IMR-90 (cell line): ENCODE measurements around the gene PANX1. TPM values are rescaled to one million over a fixed set of nuclear protein-coding genes. Genes with fewer than 3 reads are reported as not detected.

Source experiments
- ATAC-seq: fragments of 200-7000 bp; cut with Tn5 transposase; 2 replicates; pipeline ENCODE4 v1.9.1; 2020; ENCODE audit warnings: low read depth, mild to moderate bottlenecking, moderate library complexity
- Bru-seq: library from RNA; stranded (reverse); fragments of 400-500 nt; gene quantifications from one replicate; lab custom pipeline; 2021; lab: Mats Ljungman, UMichigan
- BruChase-seq, 2 experiments: library from RNA; stranded (reverse); fragments of 400-500 nt; gene quantifications; one replicate each; lab custom pipeline; 2021; lab: Mats Ljungman, UMichigan
- BruUV-seq: library from RNA; stranded (reverse); fragments of 400-500 nt; replicated peaks from 2 replicates; lab custom pipeline; 2021; lab: Mats Ljungman, UMichigan
- CTCF ChIA-PET: fragments of 300-600 bp; formaldehyde crosslinking; extraction: SDS; loops from one replicate; lab custom pipeline; 2021; ENCODE audit warnings: antibody characterized with exemption; lab: Yijun Ruan, JAX
- POLR2A ChIA-PET: fragments of 300-600 bp; sonication (Branson Sonifier 250); formaldehyde crosslinking; loops from one replicate; lab custom pipeline; 2022; ENCODE audit warnings: antibody characterized with exemption; ENCODE audit not compliant: unreplicated experiment; lab: Charles Lee
- DNase-seq: peaks from one replicate; pipeline ENCODE4 v3.0.0; 2013
- H2AFZ ChIP-seq: replicated peaks from 2 replicates; pipeline ENCODE3; 2013; ENCODE audit warnings: low read length, mild to moderate bottlenecking; ENCODE audit not compliant: poor library complexity
- H2AK5ac ChIP-seq: 2 replicates; pipeline ENCODE4 v1.6.1; 2013; ENCODE audit warnings: low read depth, low read length, inconsistent platforms
- H2AK9ac ChIP-seq: replicated peaks from 2 replicates; pipeline ENCODE3; 2013; ENCODE audit warnings: mild to moderate bottlenecking, low read depth, low read length, moderate library complexity; ENCODE audit not compliant: poor library complexity
- H2BK120ac ChIP-seq: 2 replicates; pipeline ENCODE4 v1.6.1; 2013; ENCODE audit warnings: low read depth, low read length, inconsistent platforms
- H2BK15ac ChIP-seq: 3 replicates; pipeline ENCODE4 v1.6.1; 2013; ENCODE audit warnings: low read depth, low read length, inconsistent platforms
- H2BK20ac ChIP-seq: 2 replicates; pipeline ENCODE4 v1.6.1; 2013; ENCODE audit warnings: low read depth, mild to moderate bottlenecking, inconsistent platforms, low read length, moderate library complexity
- H2BK5ac ChIP-seq: 2 replicates; pipeline ENCODE4 v1.6.1; 2013; ENCODE audit warnings: mild to moderate bottlenecking, low read depth, low read length, inconsistent platforms; ENCODE audit not compliant: poor library complexity, severe bottlenecking
- H3K14ac ChIP-seq: replicated peaks from 2 replicates; pipeline ENCODE4 v1.6.1; 2013; ENCODE audit warnings: low read depth, low read length, inconsistent platforms
- H3K18ac ChIP-seq: 2 replicates; pipeline ENCODE4 v1.6.1; 2013; ENCODE audit warnings: low read depth, low read length, control low read depth
- H3K23ac ChIP-seq: 2 replicates; pipeline ENCODE4 v1.6.1; 2013; ENCODE audit warnings: low read depth, low read length, inconsistent platforms
- H3K27ac ChIP-seq: 2 replicates; pipeline ENCODE4 v1.5.1; 2013; ENCODE audit warnings: mild to moderate bottlenecking, control low read depth, low read length; ENCODE audit not compliant: insufficient read depth
- H3K27me3 ChIP-seq: 2 replicates; pipeline ENCODE4 v1.6.1; 2013; ENCODE audit warnings: low read length; ENCODE audit not compliant: control insufficient read depth, insufficient read depth
- H3K36me3 ChIP-seq: 2 replicates; pipeline ENCODE4 v1.6.1; 2013; ENCODE audit warnings: low read length, mixed read lengths; ENCODE audit not compliant: control insufficient read depth, insufficient read depth
- H3K4ac ChIP-seq: 2 replicates; pipeline ENCODE4 v1.6.1; 2013; ENCODE audit warnings: low read depth, low read length, inconsistent platforms
- H3K4me1 ChIP-seq: 2 replicates; pipeline ENCODE4 v1.6.1; 2013; ENCODE audit warnings: low read length, mixed read lengths; ENCODE audit not compliant: control insufficient read depth, insufficient read depth
- H3K4me2 ChIP-seq: 2 replicates; pipeline ENCODE4 v1.6.1; 2013; ENCODE audit warnings: low read depth, mild to moderate bottlenecking, control low read depth, low read length, moderate library complexity
- H3K4me3 ChIP-seq: 2 replicates; pipeline ENCODE4 v1.5.1; 2013; ENCODE audit warnings: low read depth, mild to moderate bottlenecking, control low read depth, low read length, moderate library complexity; ENCODE audit not compliant: insufficient read depth
- H3K56ac ChIP-seq: 2 replicates; pipeline ENCODE4 v1.6.1; 2013; ENCODE audit warnings: low read length, inconsistent platforms; ENCODE audit not compliant: insufficient read depth; ENCODE audit errors: extremely low read depth
- H3K79me1 ChIP-seq, 2 experiments: 2 replicates each; pipeline ENCODE4 v1.6.1; 2013; ENCODE audit warnings: low read length in 2 of 2, inconsistent platforms in 1 of 2, low read depth in 1 of 2
- H3K9ac ChIP-seq: 2 replicates; pipeline ENCODE4 v1.6.1; 2013; ENCODE audit warnings: low read depth, low read length, control low read depth
- H3K9me1 ChIP-seq: 2 replicates; pipeline ENCODE4 v1.6.1; 2013; ENCODE audit warnings: low read length, inconsistent platforms; ENCODE audit not compliant: insufficient read depth
- H3K9me3 ChIP-seq: 2 replicates; pipeline ENCODE4 v1.6.1; 2013; ENCODE audit warnings: low read length; ENCODE audit not compliant: control insufficient read depth, insufficient read depth
- H4K20me1 ChIP-seq: 2 replicates; pipeline ENCODE4 v1.6.1; 2013; ENCODE audit warnings: low read length, inconsistent platforms; ENCODE audit not compliant: insufficient read depth
- H4K5ac ChIP-seq: 2 replicates; pipeline ENCODE4 v1.6.1; 2013; ENCODE audit warnings: mild to moderate bottlenecking, low read depth, low read length, control low read depth
- H4K8ac ChIP-seq, 2 experiments: 2 replicates each; pipeline ENCODE4 v1.6.1; 2013; ENCODE audit warnings: low read depth in 2 of 2, low read length in 2 of 2, control low read depth in 1 of 2, inconsistent platforms in 1 of 2
- H4K91ac ChIP-seq: 2 replicates; pipeline ENCODE4 v1.6.1; 2013; ENCODE audit warnings: low read depth, low read length, inconsistent platforms; ENCODE audit not compliant: insufficient read depth
- BHLHE40 ChIP-seq: fragments of 150-350 bp; IDR thresholded peaks from 2 replicates; pipeline ENCODE4 v1.6.1; 2016; ENCODE audit warnings: mild to moderate bottlenecking, low read depth, low read length
- CHD1 ChIP-seq: IDR thresholded peaks from 2 replicates; pipeline ENCODE4 v1.6.1; 2012; ENCODE audit warnings: low read depth, low read length, improper control_type of control experiment
- FOS ChIP-seq: fragments of 150-350 bp; IDR thresholded peaks from 2 replicates; pipeline ENCODE4 v1.6.1; 2016; ENCODE audit warnings: low read depth, low read length
- MAZ ChIP-seq: IDR thresholded peaks from 2 replicates; pipeline ENCODE4 v1.6.1; 2012; ENCODE audit warnings: low read depth, mild to moderate bottlenecking, low read length, improper control_type of control experiment, moderate library complexity, borderline replicate concordance
- MXI1 ChIP-seq: IDR thresholded peaks from 2 replicates; pipeline ENCODE4 v1.6.1; 2012; ENCODE audit warnings: low read depth, mild to moderate bottlenecking, low read length, moderate library complexity, borderline replicate concordance
- NFE2L2 ChIP-seq: fragments of 150-350 bp; IDR thresholded peaks from 2 replicates; pipeline ENCODE4 v1.6.1; 2016; ENCODE audit warnings: low read depth, mild to moderate bottlenecking, low read length
- POLR2A ChIP-seq: IDR thresholded peaks from 2 replicates; pipeline ENCODE4 v1.6.1; 2012; ENCODE audit warnings: mild to moderate bottlenecking, low read depth, low read length
- RAD21 ChIP-seq: IDR thresholded peaks from 2 replicates; pipeline ENCODE4 v1.6.1; 2012; ENCODE audit warnings: low read length, improper control_type of control experiment
- USF2 ChIP-seq: fragments of 150-350 bp; IDR thresholded peaks from 2 replicates; pipeline ENCODE4 v1.6.1; 2017; ENCODE audit warnings: mild to moderate bottlenecking, antibody characterized with exemption, low read length, low read depth
- WGBS, 2 experiments: methylation state at CpG; one replicate each; pipeline versions ENCODE4 v1.1.5 to v1.1.7; 2013; ENCODE audit warnings: missing lambda C conversion rate in 2 of 2; ENCODE audit not compliant: insufficient read length in 1 of 2; ENCODE audit errors: extremely low coverage in 2 of 2; 5-methylcytosine and 5-hydroxymethylcytosine counted together
- dilution Hi-C: fragments of 300-500 bp; cut with HindIII; formaldehyde crosslinking; loops from one replicate; pipeline ENCODE4 v1.14.3; 2018; ENCODE audit warnings: low sequenced_read_pairs; ENCODE audit not compliant: unreplicated experiment
- in situ Hi-C: fragments of 300-500 bp; cut with MboI; formaldehyde crosslinking; loops from 3 replicates; pipeline ENCODE4 v1.14.3; 2019; ENCODE audit warnings: low sequenced_read_pairs, inconsistent platforms, mixed read lengths
- intact Hi-C: fragments of 100-400 bp; cut with micrococcal nuclease; formaldehyde crosslinking; loops from 2 replicates; pipeline ENCODE4 v1.10.0; 2022
- long read RNA-seq: library from polyadenylated mRNA; unstranded; transcript quantifications from one replicate; pipeline ENCODE4 v2.0.0, GENCODE V29; 2021; ENCODE audit not compliant: unreplicated experiment
- polyA plus RNA-seq, 3 experiments: library from polyadenylated mRNA; depleted of rRNA; stranded (reverse); fragments of >200 nt; gene quantifications; 2 replicates each; pipeline ENCODE4 v1.2.3, GENCODE V29; 2012; ENCODE audit warnings: low replicate concordance in 1 of 3
- total RNA-seq: library from RNA; depleted of rRNA; stranded (reverse); fragments of >200 nt; gene quantifications from 2 replicates; pipeline ENCODE4 v1.2.3, GENCODE V29; 2012; rRNA removed

The PANX1 gene, protein sequence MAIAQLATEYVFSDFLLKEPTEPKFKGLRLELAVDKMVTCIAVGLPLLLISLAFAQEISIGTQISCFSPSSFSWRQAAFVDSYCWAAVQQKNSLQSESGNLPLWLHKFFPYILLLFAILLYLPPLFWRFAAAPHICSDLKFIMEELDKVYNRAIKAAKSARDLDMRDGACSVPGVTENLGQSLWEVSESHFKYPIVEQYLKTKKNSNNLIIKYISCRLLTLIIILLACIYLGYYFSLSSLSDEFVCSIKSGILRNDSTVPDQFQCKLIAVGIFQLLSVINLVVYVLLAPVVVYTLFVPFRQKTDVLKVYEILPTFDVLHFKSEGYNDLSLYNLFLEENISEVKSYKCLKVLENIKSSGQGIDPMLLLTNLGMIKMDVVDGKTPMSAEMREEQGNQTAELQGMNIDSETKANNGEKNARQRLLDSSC
- total RNA-seq (70.3 and 70.8 TPM in 2 replicates), polyA plus RNA-seq (2012; rRNA removed) (26.3 and 29.8 TPM in 2 replicates), Bru-seq, nascent RNA (percentile 91 among the genes with signal in this experiment), BruChase-seq, experiment 1, labeled RNA remaining after a 6-hour chase (percentile 68 among the genes with signal in this experiment), BruChase-seq, experiment 2, labeled RNA remaining after a 2-hour chase (percentile 73 among the genes with signal in this experiment)
- 13.5 and 16.4 TPM in 2 replicates for polyA plus RNA-seq (2012; cell fraction: cytosol; rRNA removed)
- 5.1 and 13.1 TPM in 2 replicates for polyA plus RNA-seq (2012; cell fraction: nucleus; rRNA removed; ENCODE audit: low replicate concordance)
- long read RNA-seq, transcript PANX1-201 (5 exons, 2,769 nt), result major isoform, 59 of 70 reads
- long read RNA-seq, partial matches to known transcripts, result 10 of 70 reads
- long read RNA-seq, other reads (novel, unspliced or antisense), result 1 of 70 reads

GRCh38 chr11:94128746-94129511, at the start of gene PANX1:
Gene PANX1, plus strand, starts transcription at chr11:94128841. Its CDS starts 472 bp downstream, at chr11:94129313.
- peak within 1 kb of the TSS; percentile 74 for H3K18ac ChIP-seq
- H3K27me3 ChIP-seq, result no peaks in the 10 kb centered on the region
- peak within 1 kb of the TSS; percentile 53 for H2BK20ac ChIP-seq
- peaks cover 25% of the 10 kb centered on the region for H4K20me1 ChIP-seq
- H4K5ac ChIP-seq, result peak within 1 kb of the TSS; percentile 76
- CTCF ChIA-PET, result interaction anchor here (0.6 to 1.1 kb wide), 4 partner anchors 17 to 197 kb away, joined by 3 to 4 read pairs (median 4); no protein-coding TSS in a partner anchor
- H3K27ac ChIP-seq, result peak within 1 kb of the TSS; percentile 90
- peak within 1 kb of the TSS; percentile 92 for H2BK5ac ChIP-seq
- TF ChIP-seq CHD1, result no peak
- peak; percentile 80 for TF ChIP-seq USF2
- 0 out of 2 replicates have a peak, but pooled peaks have one; percentile 3 for TF ChIP-seq FOS
- TF ChIP-seq MAZ, result peak; percentile 74; the same call in 1 of the 2 replicates
- TF ChIP-seq POLR2A, result peak; percentile 81
- peak; percentile 94 for TF ChIP-seq BHLHE40
- peak; percentile 76; the same call in 1 of the 2 replicates for TF ChIP-seq MXI1
- no peak for TF ChIP-seq NFE2L2
- no peak for TF ChIP-seq RAD21
- peak within 1 kb of the TSS; percentile 95 for H2AFZ ChIP-seq
- H4K8ac ChIP-seq, result peak within 1 kb of the TSS; percentile 78 to 84
- dilution Hi-C loops, result no loop called here
- H3K4me1 ChIP-seq, result peaks cover 18% of the 10 kb centered on the region
- POLR2A ChIA-PET, result interaction anchor here (0.5 to 1.1 kb wide), 6 partner anchors 26 to 927 kb away, joined by 3 to 12 read pairs (median 4); no protein-coding TSS in a partner anchor
- in situ Hi-C loops, result loop anchor here (25.0 kb wide), 3 partner anchors 633 to 1117 kb away; partner anchors contain the start of gene AMOTL1
- peak within 1 kb of the TSS; percentile 92 for H2AK5ac ChIP-seq
- H3K4me3 ChIP-seq, result peak within 1 kb of the TSS; percentile 88
- intact Hi-C loops, result loop anchor here (2.0 kb wide), 1 partner anchor 208 kb away; no protein-coding TSS in a partner anchor
- H3K9me1 ChIP-seq, result peaks cover 24% of the 10 kb centered on the region
- peak within 1 kb of the TSS; percentile 92 for H2AK9ac ChIP-seq
- no peaks in the 10 kb centered on the region for H3K9me3 ChIP-seq
- BruUV-seq, result TSS peak; percentile 74
- peak within 1 kb of the TSS; percentile 99 for H3K23ac ChIP-seq
- H4K91ac ChIP-seq, result peak within 1 kb of the TSS; percentile 95
- ATAC-seq, result peak; percentile 80
- peak within 1 kb of the TSS; percentile 22; the same call in 2 of the 3 replicates for H2BK15ac ChIP-seq
- peak within 1 kb of the TSS; percentile 84 for H3K9ac ChIP-seq
- H3K4ac ChIP-seq, result peak within 1 kb of the TSS; percentile 97
- H3K14ac ChIP-seq, result peak within 1 kb of the TSS; percentile 94
- DNase-seq, result peak; percentile 85
- peaks cover 17 to 63% of the 10 kb centered on the region in 2 experiments for H3K79me1 ChIP-seq
- peak within 1 kb of the TSS; percentile 90 for H2BK120ac ChIP-seq
- peak within 1 kb of the TSS; percentile 94 for H3K56ac ChIP-seq
- 0% methylated on average over 42 of the region's 92 CpGs; no CpG with 5 or more reads in 1 of the 2 experiments for WGBS, 2 experiments
- H3K36me3 ChIP-seq, result no peaks in the 10 kb centered on the region
- peak within 1 kb of the TSS; percentile 85 for H3K4me2 ChIP-seq
